Endometrium (tissue), 2 donors: ENCODE measurements around the gene HPS5.

Source experiments
- FAIRE-seq: peaks from 2 replicates; lab custom pipeline; 2012; peaks lifted over from hg19 to GRCh38; lab: Jason Lieb, UNC
- donor health status: control.
- donor health status: control.

The HPS5 gene

GRCh38 chr11:18317551-18317950, 4.4 kb downstream of the HPS5 start:
- FAIRE-seq, result no peak

- no peak for FAIRE-seq
Observed at GRCh38 chr11:18315893-18316292, 6.0 kb downstream of the HPS5 start.

- no peak for FAIRE-seq
Observed at GRCh38 chr11:18314784-18315523, 7.0 kb downstream of the HPS5 start.

GRCh38 chr11:18313965-18314763, 7.8 kb downstream of the HPS5 start:
- FAIRE-seq, result no peak

- FAIRE-seq, result no peak
Observed at GRCh38 chr11:18312663-18313420, 9.1 kb downstream of the HPS5 start.

GRCh38 chr11:18312012-18312411, 9.9 kb downstream of the HPS5 start:
- no peak for FAIRE-seq

GRCh38 chr11:18310800-18311340, 11.1 kb downstream of the HPS5 start:
- no peak for FAIRE-seq

- FAIRE-seq, result no peak
Observed at GRCh38 chr11:18309691-18310090, 12.2 kb downstream of the HPS5 start.

- FAIRE-seq, result no peak
Observed at GRCh38 chr11:18308242-18308641, 13.7 kb downstream of the HPS5 start.

GRCh38 chr11:18307461-18308139, 14.3 kb downstream of the HPS5 start:
- FAIRE-seq, result no peak

GRCh38 chr11:18304745-18305144, 17.2 kb downstream of the HPS5 start:
- FAIRE-seq, result no peak

GRCh38 chr11:18299721-18300120, 22.2 kb downstream of the HPS5 start:
- FAIRE-seq, result no peak

- no peak for FAIRE-seq
Observed at GRCh38 chr11:18295316-18295715, 26.6 kb downstream of the HPS5 start.

- FAIRE-seq, result no peak
Observed at GRCh38 chr11:18294862-18295261, 27.1 kb downstream of the HPS5 start.

GRCh38 chr11:18288911-18289310, 33.0 kb downstream of the HPS5 start:
- no peak for FAIRE-seq

GRCh38 chr11:18285841-18286240, 36.1 kb downstream of the HPS5 start:
- FAIRE-seq, result no peak

GRCh38 chr11:18282626-18283025, 39.3 kb downstream of the HPS5 start:
- FAIRE-seq, result no peak

- no peak for FAIRE-seq
Observed at GRCh38 chr11:18280438-18281045, 41.4 kb downstream of the HPS5 start.

- no peak for FAIRE-seq
Observed at GRCh38 chr11:18277565-18278271, 44.2 kb downstream of the HPS5 start.

GRCh38 chr11:18271206-18271605, 50.7 kb downstream of the HPS5 start:
- FAIRE-seq, result no peak

GRCh38 chr11:18270102-18270501, 51.8 kb downstream of the HPS5 start:
- no peak for FAIRE-seq
